ENCODE measurements around the gene D2HGDH.
"Not testable (repeated sequence)": the region's sequence is repeated elsewhere in the genome, so short reads cannot be mapped to it uniquely, and the experiment has no call there.

The D2HGDH gene

DNA sequence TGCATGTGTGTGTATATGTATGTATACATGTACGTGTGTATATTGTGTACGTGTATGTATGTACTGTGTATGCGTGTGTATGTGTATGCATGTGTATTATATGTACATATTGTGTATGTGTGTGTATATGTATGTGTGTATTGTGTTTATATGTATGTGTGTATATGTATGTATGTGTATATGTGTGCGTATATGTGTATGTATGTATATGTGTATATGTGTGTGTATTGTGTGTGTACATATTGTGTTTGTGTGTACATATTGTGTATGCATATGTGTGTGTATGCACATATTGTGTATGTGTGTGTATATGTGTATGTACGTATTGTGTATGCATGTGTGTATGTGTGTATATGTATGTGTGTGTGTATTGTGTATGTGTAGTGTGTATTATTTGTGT lies 59.0 kb downstream of the D2HGDH start:
- no peak for DNase-seq (ENCODE audit: low read depth)

DNA sequence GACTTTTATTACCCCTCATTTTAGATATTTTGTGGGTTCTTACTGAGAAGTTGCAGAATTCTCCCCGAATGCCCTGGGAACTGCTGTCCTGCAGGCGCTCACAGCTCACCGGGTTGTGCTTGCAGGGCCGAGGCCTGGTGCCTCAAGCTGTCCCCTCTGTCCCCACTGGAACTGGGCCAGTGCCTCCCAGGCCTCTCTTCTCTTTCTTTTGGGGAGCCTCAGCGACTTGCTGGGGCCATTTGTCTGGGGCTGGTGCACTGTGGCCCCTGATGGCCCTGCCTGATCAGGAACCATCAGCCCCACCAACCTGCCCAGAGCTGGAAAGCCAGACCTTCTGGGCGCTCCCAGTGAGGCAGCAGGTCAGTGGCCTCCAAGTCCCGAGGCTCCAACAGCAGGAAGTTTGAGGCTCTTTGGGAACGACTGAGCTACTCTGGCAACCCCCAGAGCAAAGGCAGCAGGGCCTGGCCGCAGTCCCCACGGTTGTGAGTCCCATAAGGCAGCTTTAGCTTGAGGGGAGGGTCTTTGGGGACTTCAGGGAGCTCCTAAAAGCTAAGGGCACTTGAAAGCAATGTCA lies 59.9 kb downstream of the D2HGDH start:
- no peak for DNase-seq (ENCODE audit: low read depth)

DNA sequence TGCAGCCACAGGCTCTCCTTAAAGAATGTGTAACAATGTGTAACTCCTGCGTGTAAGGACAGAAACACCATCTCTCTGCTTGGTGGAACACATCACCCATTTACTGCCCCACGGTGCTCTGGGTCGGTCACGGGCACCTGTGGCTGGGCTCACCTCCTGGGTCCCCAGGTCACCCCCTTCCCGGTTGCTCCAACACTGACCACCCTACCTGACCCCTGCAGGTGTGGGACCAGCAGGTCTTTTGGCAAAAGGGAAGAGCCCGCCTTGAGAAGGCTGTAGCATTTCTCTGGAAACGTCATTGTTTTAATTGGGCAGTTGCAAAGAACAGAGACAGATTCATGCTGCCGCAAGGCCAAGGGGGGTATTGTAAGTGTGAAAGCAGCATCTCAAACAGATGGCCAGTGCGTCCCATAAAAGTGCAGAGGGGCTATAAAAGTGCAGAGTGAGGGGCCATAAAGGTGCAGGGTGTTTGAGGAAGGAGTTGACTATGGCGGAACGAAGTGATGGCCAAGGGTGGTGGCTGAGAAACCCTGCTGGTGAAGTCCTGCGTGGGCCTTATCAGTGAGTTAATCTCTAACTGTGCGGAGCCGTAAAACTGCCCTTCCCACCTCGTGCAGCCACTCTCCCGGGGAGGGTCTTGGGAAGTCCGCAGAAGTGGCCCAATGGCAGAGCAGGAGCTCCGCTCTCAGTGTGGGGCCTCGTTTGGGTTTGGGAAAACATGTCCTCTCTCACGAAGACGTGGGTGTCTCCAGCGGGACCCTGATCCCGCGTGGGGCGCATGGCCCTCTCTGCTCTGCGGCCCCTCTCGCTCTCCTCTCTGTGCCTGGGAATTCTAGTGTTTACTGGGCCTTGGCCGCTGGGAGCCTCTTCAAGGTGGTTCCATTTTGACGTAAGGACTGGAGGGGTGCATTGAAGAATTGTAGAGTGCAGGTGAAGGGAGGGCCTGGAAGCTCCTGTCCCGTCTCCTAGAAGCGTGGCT lies 60.9 kb downstream of the D2HGDH start:
- no peak for DNase-seq (ENCODE audit: low read depth)

DNA sequence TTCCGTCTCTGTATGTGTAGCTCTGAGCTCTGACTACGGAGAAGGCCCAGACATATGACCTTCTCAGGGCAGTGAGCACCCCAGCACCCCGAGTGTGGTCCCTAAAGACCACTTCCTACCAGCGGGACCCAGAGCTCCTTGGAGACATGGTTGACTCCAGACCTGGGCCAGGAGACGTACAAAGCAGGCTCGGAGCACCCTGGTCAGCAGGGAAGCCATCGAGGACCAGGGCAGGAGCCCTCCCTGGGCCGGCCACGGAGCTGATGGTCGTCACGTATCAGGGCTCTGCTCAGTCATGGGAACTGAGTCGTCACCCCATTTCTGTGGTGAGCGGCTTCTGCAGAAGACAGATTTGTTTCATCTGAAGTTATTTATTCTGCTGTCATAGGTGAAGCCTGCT lies 61.8 kb downstream of the D2HGDH start:
- DNase-seq (ENCODE audit: low read depth) = no peak

DNA sequence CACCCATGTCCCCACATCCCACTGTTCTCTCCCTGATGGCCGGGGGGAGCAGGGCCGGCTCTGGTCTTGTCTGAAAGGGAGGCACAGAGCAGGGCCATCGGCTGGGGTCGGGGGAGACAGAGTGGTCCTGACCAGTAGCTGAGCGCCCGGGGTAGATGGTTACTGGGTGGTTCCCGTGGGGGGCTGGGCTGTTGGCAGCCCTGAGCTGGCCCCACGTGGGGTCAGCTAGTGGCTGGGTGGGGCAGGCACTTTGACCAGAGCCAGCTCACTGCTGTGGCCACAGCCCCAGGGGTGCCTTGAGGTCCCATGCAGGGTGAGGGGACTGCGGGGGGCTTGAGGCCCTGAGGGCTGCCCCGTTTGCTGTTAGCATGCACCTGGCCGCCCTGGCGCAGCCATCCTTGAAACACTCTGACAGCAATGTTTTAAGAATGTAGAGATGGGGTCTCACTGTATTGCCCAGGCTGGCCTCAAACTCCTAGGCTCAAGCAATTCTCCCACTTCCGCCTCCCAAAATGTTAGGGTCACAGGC lies 62.2 kb downstream of the D2HGDH start:
- DNase-seq (ENCODE audit: low read depth) = no peak

DNA sequence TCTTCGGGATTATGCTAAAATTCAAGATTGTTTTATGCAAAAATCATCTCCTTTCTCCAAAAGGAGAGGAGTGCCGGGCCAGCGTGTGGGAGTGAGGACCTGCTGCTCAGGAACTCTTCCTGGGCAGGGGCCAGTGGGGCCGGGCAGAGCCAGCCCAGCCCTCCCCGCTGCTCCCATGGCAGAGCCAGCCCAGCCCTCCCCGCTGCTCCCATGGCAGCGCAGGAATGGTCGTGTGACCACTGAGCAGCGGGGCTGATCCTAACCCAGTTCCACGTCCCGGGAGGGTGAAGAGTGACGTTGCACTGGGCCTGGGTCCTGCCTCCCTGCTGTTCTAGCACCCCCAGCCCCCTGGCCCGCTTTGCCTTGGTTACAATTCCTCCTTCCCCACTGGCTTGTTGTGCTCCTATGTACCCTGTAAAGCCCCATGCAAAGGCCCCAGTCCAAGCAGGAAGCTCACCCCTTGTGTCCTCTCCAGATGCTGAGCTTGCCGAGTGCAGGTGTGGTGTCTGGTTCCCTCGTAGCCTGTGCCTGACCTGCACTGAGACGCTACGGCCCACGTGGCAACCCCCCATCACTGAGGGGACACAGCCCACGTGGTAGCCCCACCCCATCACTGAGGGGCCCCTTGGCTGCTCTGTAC lies 63.1 kb downstream of the D2HGDH start:
- DNase-seq (ENCODE audit: low read depth) = no peak

DNA sequence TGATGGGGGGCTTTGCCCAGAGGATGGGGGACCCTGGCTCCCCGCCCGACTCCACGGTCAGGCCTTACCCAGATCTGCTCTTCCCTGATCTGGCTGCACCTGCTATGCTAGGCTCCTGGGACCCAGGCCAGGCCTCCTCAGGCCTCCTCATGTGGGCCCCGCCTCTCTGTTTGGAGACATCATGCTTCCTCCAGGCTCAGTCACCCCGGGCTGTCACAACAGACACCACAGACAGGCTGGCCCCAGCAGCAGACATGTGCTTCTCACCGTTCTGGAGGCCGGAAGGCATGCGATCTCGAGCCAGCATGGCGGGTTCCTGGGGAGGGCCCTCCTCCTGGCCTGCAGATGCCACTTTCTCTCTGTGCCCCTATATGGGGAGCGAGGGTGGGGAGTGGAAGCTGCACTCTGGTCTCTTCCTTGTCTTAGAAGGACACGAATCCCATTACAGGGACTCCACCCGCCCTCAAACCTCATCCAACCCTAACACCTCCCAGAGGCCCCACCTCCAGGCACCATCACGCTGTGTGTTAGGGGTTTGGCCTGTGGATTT lies 63.7 kb downstream of the D2HGDH start:
- no peak for DNase-seq (ENCODE audit: low read depth)

DNA sequence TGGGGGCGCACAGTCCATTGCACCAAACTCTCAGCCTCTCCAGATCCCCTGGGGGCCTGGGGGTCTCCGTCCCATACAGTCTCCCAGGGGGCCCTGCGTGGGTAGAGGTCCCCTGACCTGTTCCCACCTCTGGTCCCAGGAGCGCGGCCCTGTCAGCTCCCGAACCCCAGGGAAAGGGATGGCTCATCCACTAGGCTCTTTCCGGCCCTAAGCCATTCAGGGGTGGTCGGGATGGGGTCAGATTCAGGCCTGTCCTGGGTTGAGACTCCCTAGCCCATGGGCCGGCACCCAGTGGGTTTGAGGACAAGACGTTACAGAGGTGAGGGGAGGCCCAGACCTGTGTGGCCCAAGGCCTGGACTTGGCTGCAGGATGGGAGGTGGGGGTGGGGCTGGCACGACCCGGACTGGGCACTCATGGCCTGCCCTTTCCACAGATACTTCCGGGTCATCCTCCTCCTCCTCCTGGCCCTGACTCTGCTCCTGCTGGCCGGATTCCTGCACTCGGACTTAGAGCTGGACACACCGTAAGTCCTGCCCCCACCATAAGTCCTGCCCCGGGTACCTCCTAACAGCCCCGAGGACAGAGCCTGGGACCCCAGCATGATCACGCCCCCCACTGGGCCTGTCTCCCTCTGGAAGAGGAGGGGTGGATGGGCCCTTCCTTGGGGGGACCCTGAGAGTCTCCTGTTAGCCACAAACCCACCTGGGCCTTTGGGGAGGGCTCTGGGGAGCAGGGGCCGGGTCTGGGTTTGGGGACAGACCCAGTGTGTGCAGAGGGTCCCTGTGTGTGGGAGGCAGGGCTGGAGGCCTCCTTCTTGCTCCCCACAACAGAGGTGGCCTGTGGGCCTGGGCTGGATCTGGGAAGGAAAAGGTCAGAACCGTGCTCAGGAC lies 64.4 kb downstream of the D2HGDH start:
- DNase-seq (ENCODE audit: low read depth) = no peak

DNA sequence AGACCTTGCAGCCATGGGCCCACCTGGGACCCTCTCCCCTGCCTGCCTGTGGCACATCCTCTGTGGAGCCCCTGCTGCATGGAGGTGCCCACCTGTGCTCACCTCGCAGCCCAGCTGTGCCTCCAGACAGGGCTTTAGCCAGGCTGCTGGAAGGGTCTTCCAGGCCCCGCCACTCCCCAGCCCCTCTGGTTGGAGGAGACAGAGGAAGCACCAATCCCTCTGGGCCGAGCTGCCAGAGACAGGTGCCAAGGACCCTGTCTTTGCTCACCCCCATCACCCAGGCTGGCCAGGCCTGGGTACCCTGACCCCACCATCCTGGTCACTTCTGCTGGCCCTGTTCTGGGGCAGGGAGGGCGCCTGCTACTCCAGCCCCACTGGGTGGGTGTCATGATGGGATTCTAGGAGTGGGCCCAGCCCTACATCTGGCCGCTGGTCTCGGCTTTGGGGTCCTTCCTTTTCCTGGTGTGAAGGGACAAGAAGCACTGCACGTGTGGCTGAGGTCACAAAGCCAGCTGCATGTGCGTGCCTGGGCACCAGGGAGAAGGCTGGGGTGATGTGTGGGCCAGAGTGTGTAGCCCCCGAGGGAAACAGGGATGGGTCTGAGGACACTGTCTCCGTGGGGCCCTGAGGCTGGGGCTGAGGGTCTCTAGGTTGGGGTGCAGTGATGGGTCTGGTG lies 65.2 kb downstream of the D2HGDH start:
- DNase-seq (ENCODE audit: low read depth) = no peak

DNA sequence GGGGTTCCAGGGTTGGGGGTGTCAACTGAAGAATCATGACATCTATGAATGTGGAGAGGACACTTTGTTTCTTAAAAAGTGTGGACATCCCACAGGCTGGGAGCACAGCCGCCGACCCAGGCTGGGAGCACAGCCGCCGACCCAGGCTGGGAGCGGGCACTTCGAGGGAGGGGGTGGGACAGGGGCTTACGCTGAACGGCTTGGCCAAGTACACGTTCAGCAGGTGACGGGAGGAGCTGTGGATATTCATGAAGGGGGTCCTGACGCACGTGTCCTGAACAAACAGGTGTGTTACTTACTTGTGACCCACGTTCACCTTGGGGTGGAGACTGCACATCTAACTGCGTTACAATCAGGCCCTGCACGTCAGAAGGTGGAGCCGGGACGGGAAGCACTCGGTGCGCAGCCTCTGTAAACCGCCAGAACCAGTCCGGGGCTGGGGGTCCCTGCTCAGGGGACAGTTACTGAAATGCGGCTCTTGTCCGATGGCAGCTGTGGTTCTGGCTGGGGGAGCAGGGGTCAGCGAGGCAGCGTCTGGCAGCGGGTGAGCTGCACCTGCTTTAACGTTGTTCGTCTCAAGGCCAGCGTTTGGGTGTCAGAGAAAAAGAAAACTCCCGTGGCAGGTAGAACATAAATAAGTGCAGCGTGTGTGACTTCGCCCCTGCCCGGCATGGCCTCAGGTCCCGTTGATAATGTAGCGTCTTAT lies 65.9 kb downstream of the D2HGDH start:
- not testable (repeated sequence) for DNase-seq (ENCODE audit: low read depth)

DNA sequence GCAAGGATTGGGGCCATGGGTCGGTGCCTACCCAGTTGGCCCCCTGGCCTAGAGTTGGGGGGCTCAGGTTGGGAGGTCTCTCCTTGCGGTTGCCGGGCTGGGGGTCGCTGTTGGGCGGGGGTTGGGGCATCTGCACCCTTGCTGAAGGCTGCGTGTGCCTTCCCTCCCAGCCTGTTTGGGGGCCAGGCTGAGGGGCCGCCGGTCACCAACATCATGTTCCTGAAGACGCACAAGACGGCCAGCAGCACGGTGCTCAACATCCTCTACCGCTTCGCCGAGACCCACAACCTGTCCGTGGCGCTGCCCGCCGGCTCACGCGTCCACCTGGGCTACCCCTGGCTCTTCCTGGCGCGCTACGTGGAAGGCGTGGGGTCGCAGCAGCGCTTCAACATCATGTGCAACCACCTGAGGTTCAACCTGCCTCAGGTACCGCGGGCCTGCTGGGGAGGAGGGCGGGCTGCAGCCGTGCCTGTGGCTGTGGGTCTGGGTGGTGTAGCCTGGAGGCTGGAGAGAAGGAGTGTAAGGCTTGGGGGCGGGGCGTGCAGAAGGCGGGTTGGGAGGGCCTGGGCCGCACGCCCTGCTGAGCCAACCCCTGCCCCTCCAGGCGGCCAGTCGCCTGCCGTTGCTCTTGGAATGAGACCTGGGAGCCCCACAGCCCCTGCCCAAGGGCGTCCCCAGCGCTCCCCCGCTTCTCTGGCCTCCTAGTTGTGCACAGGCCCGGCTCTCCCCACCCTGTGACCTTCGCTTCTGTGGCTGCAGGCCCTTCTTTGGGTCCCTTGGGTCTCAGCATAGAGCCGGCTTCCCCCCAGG lies 67.4 kb downstream of the D2HGDH start:
- DNase-seq (ENCODE audit: low read depth) = no peak

DNA sequence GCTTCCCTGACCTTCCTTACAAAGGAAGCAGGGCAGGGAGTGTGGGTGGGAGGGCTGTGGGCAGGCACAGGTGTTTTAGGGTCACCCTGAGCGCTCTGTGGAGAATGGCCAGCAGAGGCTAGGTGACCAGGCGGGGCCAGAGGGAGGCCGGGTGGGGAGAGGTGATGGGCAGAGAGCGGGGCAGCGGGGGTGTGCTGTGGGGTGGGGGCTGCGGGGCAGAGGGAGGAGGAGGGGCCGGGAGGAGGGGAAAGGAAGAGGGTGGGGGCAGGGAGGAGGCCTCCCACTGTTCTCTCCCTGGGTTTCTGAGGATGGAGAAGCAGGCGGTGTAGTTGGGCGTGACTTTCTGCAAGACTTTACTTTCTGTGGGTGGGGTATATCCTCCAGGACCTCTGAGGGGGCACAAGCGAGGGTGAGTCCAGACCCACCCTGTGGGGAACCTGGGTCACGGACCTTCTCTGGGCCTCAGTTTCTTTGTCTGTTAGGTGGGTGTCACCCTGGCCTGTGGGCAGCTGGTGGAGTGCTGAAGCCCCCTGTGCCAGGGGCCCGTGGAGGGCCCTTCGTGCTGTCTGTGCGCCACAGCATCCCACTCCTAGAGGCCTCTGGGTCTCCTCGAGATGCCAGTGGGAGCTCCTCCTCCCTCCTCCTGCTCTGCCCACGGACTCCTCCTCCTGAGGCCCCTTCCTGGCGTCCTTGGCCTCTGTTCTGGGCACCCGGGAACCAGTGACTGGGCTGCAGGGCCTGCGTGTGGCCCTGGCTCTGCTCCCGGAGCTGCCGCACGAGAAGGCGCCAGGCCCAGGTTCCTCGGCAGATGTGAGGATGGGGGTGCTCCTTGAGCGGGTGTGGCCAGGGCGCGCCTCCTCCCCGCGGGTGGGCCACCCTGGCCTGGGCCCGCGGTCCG lies 68.2 kb downstream of the D2HGDH start:
- no peak for DNase-seq (ENCODE audit: low read depth)

DNA sequence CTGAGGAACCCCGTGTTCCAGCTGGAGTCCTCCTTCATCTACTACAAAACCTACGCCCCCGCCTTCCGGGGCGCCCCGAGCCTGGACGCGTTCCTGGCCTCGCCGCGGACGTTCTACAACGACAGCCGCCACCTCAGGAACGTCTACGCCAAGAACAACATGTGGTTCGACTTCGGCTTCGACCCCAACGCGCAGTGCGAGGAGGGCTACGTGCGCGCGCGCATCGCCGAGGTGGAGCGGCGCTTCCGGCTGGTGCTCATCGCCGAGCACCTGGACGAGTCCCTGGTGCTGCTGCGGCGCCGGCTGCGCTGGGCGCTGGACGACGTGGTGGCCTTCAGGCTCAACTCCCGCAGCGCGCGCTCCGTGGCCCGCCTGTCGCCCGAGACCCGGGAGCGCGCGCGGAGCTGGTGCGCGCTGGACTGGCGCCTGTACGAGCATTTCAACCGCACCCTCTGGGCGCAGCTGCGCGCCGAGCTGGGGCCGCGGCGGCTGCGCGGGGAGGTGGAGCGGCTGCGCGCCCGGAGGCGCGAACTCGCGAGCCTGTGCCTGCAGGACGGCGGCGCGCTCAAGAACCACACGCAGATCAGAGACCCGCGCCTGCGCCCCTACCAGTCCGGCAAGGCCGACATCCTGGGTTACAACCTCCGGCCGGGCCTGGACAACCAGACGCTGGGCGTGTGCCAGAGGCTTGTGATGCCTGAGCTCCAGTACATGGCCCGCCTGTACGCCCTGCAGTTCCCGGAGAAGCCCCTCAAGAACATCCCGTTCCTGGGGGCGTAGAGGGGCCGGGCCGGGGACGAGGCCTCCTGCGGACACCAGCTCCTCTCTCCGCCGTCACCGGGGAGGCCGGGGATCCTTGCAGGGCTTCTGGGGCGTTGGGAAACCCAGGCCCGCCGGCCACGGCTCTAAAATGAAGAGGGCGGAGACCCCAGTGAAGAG lies 69.2 kb downstream of the D2HGDH start:
- no peak for DNase-seq (ENCODE audit: low read depth)

DNA sequence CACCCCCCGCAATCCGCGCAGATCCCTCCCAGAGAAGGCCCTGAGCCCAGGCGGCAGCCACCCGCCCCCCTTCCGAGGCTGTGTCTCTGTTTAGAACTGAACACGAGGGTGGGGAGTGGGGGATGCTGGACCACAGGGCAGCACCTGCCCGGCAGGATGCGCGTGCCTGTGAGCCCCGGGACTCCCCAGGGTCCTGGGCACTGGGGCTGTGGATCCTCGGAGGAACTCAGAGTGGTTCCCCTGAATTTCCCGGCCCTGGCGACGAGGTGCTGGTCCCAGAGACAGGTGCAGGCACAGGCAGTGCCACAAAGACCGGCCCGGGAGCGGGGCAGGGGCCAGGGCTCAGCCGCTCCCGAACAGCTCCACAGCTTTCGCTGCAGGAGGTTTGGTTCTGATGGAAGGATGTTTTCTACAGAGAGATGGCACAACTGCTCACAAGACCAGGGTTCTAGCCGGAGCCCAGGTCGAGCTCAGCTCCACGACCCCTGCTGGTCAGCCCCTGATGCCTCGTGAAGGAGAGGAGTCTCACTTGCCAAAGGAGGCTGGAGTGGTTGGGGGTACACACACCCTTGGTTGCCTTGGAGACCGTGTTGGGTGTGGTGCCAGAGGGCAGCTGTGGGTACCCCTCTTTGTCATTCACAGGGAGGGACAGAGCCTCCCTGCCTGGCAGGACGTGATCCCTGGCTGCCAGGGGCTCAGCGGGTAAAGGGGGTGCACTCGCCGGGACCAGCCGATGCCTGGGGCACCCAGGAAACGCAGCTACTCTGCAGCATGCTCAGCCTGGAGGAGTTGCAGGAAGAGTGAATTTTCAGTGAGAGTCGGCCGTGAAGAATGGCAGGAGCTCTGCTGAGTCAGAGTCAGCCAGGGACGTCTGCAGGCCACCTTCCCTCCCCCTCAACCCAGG lies 70.1 kb downstream of the D2HGDH start:
- no peak for DNase-seq (ENCODE audit: low read depth)

DNA sequence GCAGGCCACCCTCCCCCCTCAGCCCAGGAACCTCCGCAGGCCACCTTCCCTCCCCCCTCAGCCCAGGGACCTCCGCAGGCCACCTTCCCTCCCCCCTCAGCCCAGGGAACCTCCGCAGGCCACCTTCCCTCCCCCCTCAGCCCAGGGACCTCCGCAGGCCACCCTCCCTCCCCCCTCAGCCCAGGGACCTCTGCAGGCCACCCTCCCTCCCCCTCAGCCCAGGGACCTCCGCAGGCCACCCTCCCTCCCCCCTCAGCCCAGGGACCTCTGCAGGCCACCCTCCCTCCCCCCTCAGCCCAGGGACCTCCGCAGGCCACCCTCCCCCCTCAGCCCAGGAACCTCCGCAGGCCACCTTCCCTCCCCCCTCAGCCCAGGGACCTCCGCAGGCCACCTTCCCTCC lies 71.8 kb downstream of the D2HGDH start:
- DNase-seq (ENCODE audit: low read depth) = not testable (repeated sequence)
